T-helper 2 cell treated with Interferon-gamma antibody and Interleukin-4, amounts not matched to agents 100 ng/mL and 5 ng/mL, for 36 hours (primary cell): Measurements from ENCODE around the gene ZNF532. TPM values are rescaled to one million over a fixed set of nuclear protein-coding genes. Genes with fewer than 3 reads are reported as not detected.

Experiments used
- intact Hi-C: fragments of 100-400 bp; cut with micrococcal nuclease; formaldehyde crosslinking; loops from one replicate; pipeline ENCODE4 v1.15.1; 2023
- total RNA-seq: library from RNA; stranded (reverse); gene quantifications from 2 replicates; pipeline ENCODE4 v1.2.3, GENCODE V29; 2022

ZNF532 gene
- total RNA-seq, 1 donor from 2014 or later, result 2.4 TPM

- intact Hi-C loops, result no loop called here
Measured at GRCh38 chr18:58975781-58976180, 111.1 kb downstream of the ZNF532 start.

GRCh38 chr18:58977223-58977622 is 112.5 kb downstream of the ZNF532 start:
- intact Hi-C loops, result no loop called here

- intact Hi-C loops, result no loop called here
Measured at GRCh38 chr18:58977801-58978200, 113.1 kb downstream of the ZNF532 start.

- intact Hi-C loops, result no loop called here
Measured at GRCh38 chr18:58978916-58979315, 114.2 kb downstream of the ZNF532 start.

GRCh38 chr18:58979615-58980014 is 114.9 kb downstream of the ZNF532 start:
- intact Hi-C loops, result no loop called here

- intact Hi-C loops, result no loop called here
Measured at GRCh38 chr18:58980991-58981390, 116.3 kb downstream of the ZNF532 start.

- intact Hi-C loops, result no loop called here
Measured at GRCh38 chr18:58983260-58984155, 118.8 kb downstream of the ZNF532 start.

- intact Hi-C loops, result no loop called here
Measured at GRCh38 chr18:58988600-58988999, 123.9 kb downstream of the ZNF532 start.

- intact Hi-C loops, result no loop called here
Measured at GRCh38 chr18:58989184-58989759, 124.6 kb downstream of the ZNF532 start.

GRCh38 chr18:58990720-58991119 is 126.0 kb downstream of the ZNF532 start:
- intact Hi-C loops, result no loop called here

- intact Hi-C loops, result no loop called here
Measured at GRCh38 chr18:58991167-58991798, 126.6 kb downstream of the ZNF532 start.

GRCh38 chr18:58992301-58993231 is 127.9 kb downstream of the ZNF532 start:
- intact Hi-C loops, result no loop called here

- intact Hi-C loops, result no loop called here
Measured at GRCh38 chr18:58993260-58993659, 128.6 kb downstream of the ZNF532 start.

- intact Hi-C loops, result no loop called here
Measured at GRCh38 chr18:58995663-58996062, 131.0 kb downstream of the ZNF532 start.

GRCh38 chr18:58996131-58996641 is 131.5 kb downstream of the ZNF532 start:
- intact Hi-C loops, result no loop called here

- intact Hi-C loops, result no loop called here
Measured at GRCh38 chr18:58996696-58997095, 132.0 kb downstream of the ZNF532 start.

- intact Hi-C loops, result no loop called here
Measured at GRCh38 chr18:58997811-58998337, 133.2 kb downstream of the ZNF532 start.

GRCh38 chr18:58998401-58999203 is 133.9 kb downstream of the ZNF532 start:
- intact Hi-C loops, result no loop called here

- intact Hi-C loops, result no loop called here
Measured at GRCh38 chr18:59001166-59001565, 136.5 kb downstream of the ZNF532 start.

- intact Hi-C loops, result no loop called here
Measured at GRCh38 chr18:59001721-59002120, 137.0 kb downstream of the ZNF532 start.
